Activated CD4-positive, alpha-beta T cell treated with anti-CD3 and anti-CD28 coated beads for 36 hours (primary cell): ENCODE measurements around the gene TECTA. TPM values are rescaled to one million over a fixed set of nuclear protein-coding genes. Genes with fewer than 3 reads are reported as not detected.
"Not testable (repeated sequence)": the region's sequence is repeated elsewhere in the genome, so short reads cannot be mapped to it uniquely, and the experiment has no call there.

ENCODE experiments used
- ATAC-seq: fragments of 200-7000 bp; cut with Tn5 transposase; one replicate; pipeline ENCODE4 v1.10.0; 2021; ENCODE audit warnings: mild to moderate bottlenecking, moderate library complexity
- CTCF ChIA-PET: fragments of 350-600 bp; sonication (Branson Sonifier 250); formaldehyde crosslinking; loops from one replicate; lab custom pipeline; 2021; ENCODE audit warnings: antibody characterized with exemption; lab: Charles Lee
- POLR2A ChIA-PET: fragments of 350-600 bp; sonication (Branson Sonifier 250); formaldehyde crosslinking; loops from one replicate; lab custom pipeline; 2021; ENCODE audit warnings: antibody characterized with exemption, inconsistent platforms; lab: Charles Lee
- DNase-seq: peaks from one replicate; pipeline ENCODE4 v3.0.0-alpha.2; 2020
- H3K27ac Mint-ChIP-seq: one replicate; pipeline ENCODE4 v1.8.0; 2021; ENCODE audit warnings: mixed read lengths
- H3K27me3 Mint-ChIP-seq: one replicate; pipeline ENCODE4 v1.8.0; 2021; ENCODE audit warnings: mixed read lengths
- H3K36me3 Mint-ChIP-seq: one replicate; pipeline ENCODE4 v1.8.0; 2021; ENCODE audit warnings: low read depth, mixed read lengths
- H3K4me1 Mint-ChIP-seq: one replicate; pipeline ENCODE4 v1.8.0; 2021; ENCODE audit warnings: mixed read lengths
- H3K4me3 Mint-ChIP-seq: one replicate; pipeline ENCODE4 v1.8.0; 2021; ENCODE audit warnings: mild to moderate bottlenecking, moderate library complexity, mixed read lengths
- H3K9me3 Mint-ChIP-seq: one replicate; pipeline ENCODE4 v1.8.0; 2021; ENCODE audit warnings: low read depth, mixed read lengths
- intact Hi-C, 2 experiments: fragments of 100-400 bp; cut with DNase I in 1 of 2; cut with micrococcal nuclease in 1 of 2; formaldehyde crosslinking; loops; one replicate each; pipeline versions ENCODE4 v1.14.2 to v1.15.1; 2022 to 2024; cut with DNase I, micrococcal nuclease
- total RNA-seq, 2 experiments: library from RNA; stranded (reverse); gene quantifications; one replicate each; pipeline ENCODE4 v1.2.3, GENCODE V29; 2021

Gene TECTA
- total RNA-seq, 2 experiments from 2014 or later, result 0.21 to 0.37 TPM

DNA sequence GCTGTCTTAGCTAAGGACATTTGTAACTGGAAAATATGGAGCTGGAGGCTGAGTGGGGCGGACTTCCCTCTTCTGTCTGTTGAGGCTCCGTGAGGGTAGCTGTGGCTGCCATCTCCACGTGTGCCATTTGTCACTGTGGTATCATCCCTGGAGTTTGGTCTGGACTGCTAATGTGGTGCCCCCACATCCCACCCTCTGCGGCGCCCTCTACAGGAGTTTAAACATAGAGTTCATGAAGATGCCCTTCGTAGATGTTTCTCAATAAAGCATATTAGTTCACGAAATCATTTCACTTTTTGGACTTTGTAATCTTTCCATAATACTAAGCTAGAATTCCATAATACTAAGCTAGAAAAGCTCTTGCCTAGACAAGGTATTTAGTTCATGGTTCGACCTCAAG, 52.4 kb downstream of the TECTA start:
- Mint-ChIP-seq H3K4me1 (no peaks in the 10 kb centered on the region), H3K36me3 (no peaks in the 10 kb centered on the region), H3K9me3 (no peaks in the 10 kb centered on the region), H3K27me3 (no peaks in the 10 kb centered on the region), H3K4me3 (no peak overlapping the region), H3K27ac (no peak overlapping the region)
- ChIA-PET POLR2A (no interaction called here), CTCF (interaction anchor here (0.8 to 2.0 kb wide), 2 partner anchors 41 to 115 kb away, joined by 3 to 10 read pairs; no protein-coding TSS in a partner anchor)
- intact Hi-C loops, result no loop called here
- ATAC-seq (no peak), DNase-seq (peak; percentile 8)

DNA sequence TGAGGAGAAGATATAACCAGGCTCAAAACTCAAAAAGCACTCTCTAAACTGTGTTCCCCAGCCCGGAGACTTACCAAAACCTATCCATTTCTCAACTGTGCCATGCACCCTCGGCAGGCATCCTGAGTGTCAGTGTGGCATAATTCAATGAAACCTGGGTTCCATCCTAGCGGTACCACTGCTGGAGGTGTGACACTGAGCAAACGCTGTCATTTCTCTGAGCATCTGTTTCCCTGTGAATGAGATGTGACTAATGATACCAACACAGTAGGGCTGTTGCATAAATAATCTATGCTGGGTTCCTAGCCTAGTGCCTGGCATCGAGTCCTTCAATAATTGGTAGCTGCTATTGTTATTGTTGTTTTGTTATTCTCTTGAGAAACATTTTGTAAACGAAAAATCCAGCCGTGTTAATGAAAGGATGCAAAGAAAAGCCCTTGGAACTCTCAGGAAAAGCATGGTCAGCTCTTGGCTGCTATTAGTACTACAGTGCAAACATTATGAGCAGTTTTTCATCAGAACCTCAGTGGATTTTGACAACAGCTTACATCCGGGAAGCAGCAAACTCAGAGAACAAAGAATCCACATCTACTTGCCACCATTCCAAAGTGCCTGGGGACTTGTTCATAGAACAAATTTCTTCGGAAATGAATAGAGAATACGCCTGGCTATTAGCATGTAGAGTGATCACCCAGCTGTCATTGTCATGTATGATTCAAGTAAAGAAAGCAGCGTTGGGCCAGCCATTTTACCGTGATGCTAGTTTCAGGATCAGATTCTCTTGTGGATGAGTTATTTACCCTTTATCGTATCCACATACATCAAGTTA, 53.7 kb downstream of the TECTA start:
- Mint-ChIP-seq H3K4me3 (no peak overlapping the region), H3K4me1 (no peaks in the 10 kb centered on the region), H3K9me3 (no peaks in the 10 kb centered on the region), H3K27ac (no peak overlapping the region), H3K36me3 (no peaks in the 10 kb centered on the region), H3K27me3 (no peaks in the 10 kb centered on the region)
- intact Hi-C loops, result no loop called here
- no peak for ATAC-seq
- ChIA-PET POLR2A (no interaction called here), CTCF (interaction anchor here (0.5 kb wide), 1 partner anchor 189 kb away, joined by 3 read pairs; no protein-coding TSS in a partner anchor)
- DNase-seq, result no peak

DNA sequence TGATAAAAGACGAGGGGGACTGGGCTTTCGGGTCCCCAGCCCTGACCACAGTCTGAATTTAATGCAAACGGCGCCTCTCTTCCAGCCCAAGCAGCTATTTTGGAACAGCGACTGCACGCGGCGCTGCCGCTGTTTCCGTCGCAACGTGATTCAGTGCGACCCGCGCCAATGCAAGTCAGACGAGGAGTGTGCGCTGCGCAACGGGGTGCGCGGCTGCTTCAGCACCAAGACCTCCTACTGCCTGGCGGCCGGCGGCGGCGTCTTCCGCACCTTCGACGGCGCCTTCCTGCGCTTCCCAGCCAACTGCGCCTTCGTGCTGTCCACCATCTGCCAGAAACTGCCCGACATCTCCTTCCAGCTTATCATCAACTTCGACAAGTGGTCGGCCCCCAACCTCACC, 56.7 kb downstream of the TECTA start:
- ATAC-seq (no peak), DNase-seq (no peak)
- intact Hi-C loops, result no loop called here
- Mint-ChIP-seq H3K4me1 (no peaks in the 10 kb centered on the region), H3K4me3 (no peak overlapping the region), H3K27ac (no peak overlapping the region), H3K9me3 (no peaks in the 10 kb centered on the region), H3K36me3 (no peaks in the 10 kb centered on the region), H3K27me3 (no peaks in the 10 kb centered on the region)
- ChIA-PET CTCF (interaction anchor here (1.0 kb wide), 1 partner anchor 8 kb away, joined by 3 read pairs; no protein-coding TSS in a partner anchor), POLR2A (no interaction called here)

DNA sequence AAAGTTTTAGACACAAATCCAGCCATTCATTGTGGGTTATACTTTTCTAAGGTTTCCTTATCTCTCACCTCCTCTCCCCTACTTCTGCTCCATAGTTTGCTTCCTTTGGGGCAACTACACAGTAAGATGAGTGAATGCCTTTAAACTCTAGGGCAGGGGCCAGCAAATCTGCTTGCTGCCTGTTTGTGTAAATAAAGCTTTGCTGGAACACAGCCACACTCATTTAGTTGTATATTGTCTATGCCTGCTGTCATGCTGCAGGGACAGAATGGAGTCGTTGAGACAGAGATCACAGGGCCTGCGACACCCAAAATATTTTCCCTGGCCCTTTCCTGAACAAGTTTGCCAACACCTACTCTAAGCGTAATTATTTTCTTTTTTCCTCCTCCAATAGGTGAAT, 58.7 kb downstream of the TECTA start:
- H3K36me3 Mint-ChIP-seq, result no peaks in the 10 kb centered on the region
- no peaks in the 10 kb centered on the region for H3K9me3 Mint-ChIP-seq
- no peak overlapping the region for H3K27ac Mint-ChIP-seq
- ChIA-PET CTCF (no interaction called here), POLR2A (no interaction called here)
- H3K4me3 Mint-ChIP-seq, result no peak overlapping the region
- no peaks in the 10 kb centered on the region for H3K27me3 Mint-ChIP-seq
- ATAC-seq (no peak), DNase-seq (no peak)
- intact Hi-C loops, result no loop called here
- peaks cover 4% of the 10 kb centered on the region for H3K4me1 Mint-ChIP-seq

DNA sequence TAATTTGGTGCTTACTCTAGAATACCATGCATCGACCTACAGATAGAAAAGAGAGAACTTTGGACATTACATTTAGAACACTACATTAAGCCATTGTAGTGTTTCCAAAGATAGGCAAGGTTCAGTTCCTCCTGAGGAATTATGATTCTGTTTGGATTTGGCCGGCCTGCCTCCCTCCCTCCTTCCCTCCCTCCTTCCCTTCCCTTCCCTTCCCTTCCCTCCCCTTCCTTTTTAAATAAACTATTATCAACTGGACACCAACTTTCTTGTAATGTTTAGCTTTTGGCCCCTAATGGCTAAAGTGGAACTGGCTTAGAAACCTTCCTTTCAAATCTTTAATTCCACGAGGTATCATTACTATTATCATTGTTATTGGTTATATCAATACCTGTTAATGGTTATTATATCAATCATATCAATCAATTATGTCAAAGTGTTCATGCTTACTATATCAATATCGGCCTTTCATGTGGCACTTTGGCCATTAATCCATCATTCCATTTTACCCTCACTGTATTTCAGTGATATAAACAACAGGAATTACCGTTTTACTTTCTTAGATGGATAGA, 60.4 kb downstream of the TECTA start:
- Mint-ChIP-seq H3K9me3 (no peaks in the 10 kb centered on the region), H3K4me3 (no peak overlapping the region), H3K27me3 (no peaks in the 10 kb centered on the region), H3K27ac (no peak overlapping the region), H3K36me3 (no peaks in the 10 kb centered on the region), H3K4me1 (peaks cover 4% of the 10 kb centered on the region)
- ChIA-PET CTCF (interaction anchor here (0.6 to 1.6 kb wide), 2 partner anchors 34 to 593 kb away, joined by 3 to 4 read pairs; no protein-coding TSS in a partner anchor), POLR2A (no interaction called here)
- intact Hi-C loops, result no loop called here
- DNase-seq (no peak), ATAC-seq (no peak)

DNA sequence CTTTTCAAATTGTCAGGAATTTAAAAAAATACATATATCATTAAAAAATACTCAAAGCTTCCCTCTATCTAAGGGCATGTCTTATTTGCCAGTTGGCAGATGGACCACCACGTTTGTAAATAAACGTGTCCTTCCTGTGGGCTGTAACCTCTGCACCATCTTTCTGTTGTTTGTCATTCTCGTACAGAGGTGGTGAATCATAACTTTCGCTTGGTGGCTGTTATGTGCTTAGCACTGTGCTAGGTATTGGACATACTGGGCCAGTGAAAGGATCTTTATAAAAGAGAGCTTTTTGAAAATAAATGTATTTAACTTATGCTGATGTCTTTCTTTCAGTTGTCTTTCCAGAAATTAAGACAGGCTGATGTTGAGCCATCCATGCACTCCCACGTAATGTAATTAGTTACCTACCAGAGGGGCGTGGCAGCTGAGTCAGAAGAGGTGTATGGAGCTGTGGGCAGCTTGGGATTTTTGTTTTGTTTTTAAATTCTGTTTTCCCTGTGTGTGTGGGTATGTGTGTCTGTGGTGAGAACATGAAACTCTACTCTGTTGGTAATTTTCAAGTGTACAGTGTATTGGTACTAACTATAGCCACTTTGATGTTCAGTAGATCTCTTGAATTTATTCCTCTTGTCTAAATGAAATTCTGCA, 62.7 kb downstream of the TECTA start:
- intact Hi-C loops, result no loop called here
- Mint-ChIP-seq H3K9me3 (no peaks in the 10 kb centered on the region), H3K4me3 (no peak overlapping the region), H3K27me3 (no peaks in the 10 kb centered on the region), H3K36me3 (no peaks in the 10 kb centered on the region), H3K27ac (no peak overlapping the region), H3K4me1 (peaks cover 4% of the 10 kb centered on the region)
- DNase-seq (peak; percentile 15), ATAC-seq (peak; percentile 91)
- ChIA-PET POLR2A (no interaction called here), CTCF (interaction anchor here (1.0 kb wide), 1 partner anchor 36 kb away, joined by 3 read pairs; no protein-coding TSS in a partner anchor)

DNA sequence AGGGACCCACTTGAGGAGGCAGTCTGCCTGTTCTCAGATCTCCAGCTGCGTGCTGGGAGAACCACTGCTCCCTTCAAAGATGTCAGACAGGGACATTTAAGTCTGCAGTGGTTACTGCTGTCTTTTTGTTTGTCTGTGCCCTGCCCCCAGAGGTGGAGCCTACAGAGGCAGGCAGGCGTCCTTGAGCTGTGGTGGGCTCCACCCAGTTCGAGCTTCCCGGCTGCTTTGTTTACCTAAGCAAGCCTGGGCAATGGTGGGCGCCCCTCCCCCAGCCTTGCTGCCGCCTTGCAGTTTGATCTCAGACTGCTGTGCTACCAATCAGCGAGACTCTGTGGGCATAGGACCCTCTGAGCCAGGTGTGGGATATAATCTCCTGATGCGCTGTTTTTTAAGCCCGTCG, 76.6 kb downstream of the TECTA start:
- H3K4me3 Mint-ChIP-seq, intact Hi-C loops, DNase-seq, H3K27me3 Mint-ChIP-seq, CTCF ChIA-PET, H3K27ac Mint-ChIP-seq, POLR2A ChIA-PET, H3K4me1 Mint-ChIP-seq, ATAC-seq: not testable (repeated sequence)
- peaks cover 13% of the 10 kb centered on the region for H3K36me3 Mint-ChIP-seq
- peaks cover 29% of the 10 kb centered on the region for H3K9me3 Mint-ChIP-seq

DNA sequence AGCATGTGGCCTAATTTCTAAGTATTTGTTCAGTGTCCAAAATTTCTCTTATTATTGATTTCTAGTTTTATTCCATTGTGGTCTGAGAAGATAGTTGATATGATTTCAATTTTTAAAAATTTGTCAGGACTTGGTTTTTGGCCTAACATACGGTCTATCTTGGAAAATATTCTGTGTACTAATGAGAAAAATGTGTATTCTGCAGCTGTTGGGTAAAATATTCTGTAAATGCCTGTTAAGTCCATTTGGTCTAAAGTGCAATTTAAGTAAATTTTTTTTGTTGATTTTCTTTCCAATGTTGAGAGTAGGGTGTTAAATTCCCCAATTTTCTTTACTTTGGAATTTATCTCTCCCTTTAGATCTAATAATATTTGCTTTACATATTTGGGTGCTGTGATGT, 78.3 kb downstream of the TECTA start:
- CTCF ChIA-PET, result no interaction called here

DNA sequence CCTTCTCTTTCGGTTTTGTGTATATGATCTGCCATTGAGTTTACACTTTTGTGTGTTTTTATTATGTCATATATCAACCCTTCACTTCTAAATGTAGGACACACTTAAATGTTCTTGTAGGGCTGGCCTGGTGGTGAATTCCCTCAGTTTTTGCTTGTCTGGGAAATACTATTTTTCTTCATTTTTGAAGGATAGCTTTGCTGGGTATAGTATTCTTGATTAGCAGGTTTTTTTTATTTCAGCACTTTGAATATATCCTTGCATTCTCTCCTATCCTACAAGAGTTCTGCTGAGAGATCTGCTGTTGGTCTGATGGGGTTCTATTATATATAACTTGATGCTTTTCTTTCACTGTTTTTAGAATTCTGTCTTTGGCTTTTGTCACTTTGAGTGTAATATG, 79.1 kb downstream of the TECTA start:
- CTCF ChIA-PET, result interaction anchor here (0.5 to 0.6 kb wide), 4 partner anchors 15 to 490 kb away, joined by 3 read pairs; no protein-coding TSS in a partner anchor

More for the DNA sequence above, 78.3 kb downstream of the TECTA start:
- POLR2A ChIA-PET, result no interaction called here
- H3K36me3 Mint-ChIP-seq, result peaks cover 13% of the 10 kb centered on the region
- H3K4me1 Mint-ChIP-seq, result no peaks in the 10 kb centered on the region
- no peak overlapping the region for H3K27ac Mint-ChIP-seq
- intact Hi-C loops, result no loop called here
- DNase-seq (no peak), ATAC-seq (no peak)
- peaks cover 2% of the 10 kb centered on the region for H3K27me3 Mint-ChIP-seq
- H3K4me3 Mint-ChIP-seq, result no peak overlapping the region
- H3K9me3 Mint-ChIP-seq, result peaks cover 29% of the 10 kb centered on the region

DNA sequence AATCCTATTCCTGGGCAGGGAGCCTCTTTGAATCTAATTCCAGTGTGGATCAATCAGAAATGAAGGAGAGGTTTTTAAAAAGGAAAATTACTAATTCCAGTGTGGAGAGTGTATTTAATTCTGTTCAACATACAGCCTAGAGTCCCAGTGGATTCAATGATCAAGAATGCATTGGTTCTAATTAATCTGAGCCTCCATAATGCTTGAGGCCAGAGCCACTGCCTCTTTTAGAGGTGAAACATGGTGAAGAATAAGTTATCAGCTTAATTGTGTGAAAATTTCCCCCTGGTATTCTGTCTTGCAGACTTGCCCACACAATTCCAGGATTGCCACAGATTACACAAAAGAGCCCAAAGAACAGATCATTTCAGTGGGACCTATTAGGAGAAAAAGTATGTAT, 87.7 kb downstream of the TECTA start:
- Mint-ChIP-seq H3K9me3 (no peaks in the 10 kb centered on the region), H3K4me3 (no peak overlapping the region), H3K27me3 (peaks cover 21% of the 10 kb centered on the region), H3K4me1 (no peaks in the 10 kb centered on the region), H3K36me3 (no peaks in the 10 kb centered on the region), H3K27ac (no peak overlapping the region)
- no peak for ATAC-seq
- CTCF ChIA-PET, result no interaction called here
- intact Hi-C loops, result no loop called here
- no peak for DNase-seq
- POLR2A ChIA-PET, result no interaction called here

More for the DNA sequence above, 79.1 kb downstream of the TECTA start:
- peaks cover 6% of the 10 kb centered on the region for H3K27me3 Mint-ChIP-seq
- no peak overlapping the region for H3K27ac Mint-ChIP-seq
- H3K4me1 Mint-ChIP-seq, result no peaks in the 10 kb centered on the region
- H3K4me3 Mint-ChIP-seq, result no peak overlapping the region
- peaks cover 13% of the 10 kb centered on the region for H3K36me3 Mint-ChIP-seq
- ATAC-seq (no peak), DNase-seq (no peak)
- intact Hi-C loops, result no loop called here
- POLR2A ChIA-PET, result no interaction called here
- H3K9me3 Mint-ChIP-seq, result peaks cover 29% of the 10 kb centered on the region

DNA sequence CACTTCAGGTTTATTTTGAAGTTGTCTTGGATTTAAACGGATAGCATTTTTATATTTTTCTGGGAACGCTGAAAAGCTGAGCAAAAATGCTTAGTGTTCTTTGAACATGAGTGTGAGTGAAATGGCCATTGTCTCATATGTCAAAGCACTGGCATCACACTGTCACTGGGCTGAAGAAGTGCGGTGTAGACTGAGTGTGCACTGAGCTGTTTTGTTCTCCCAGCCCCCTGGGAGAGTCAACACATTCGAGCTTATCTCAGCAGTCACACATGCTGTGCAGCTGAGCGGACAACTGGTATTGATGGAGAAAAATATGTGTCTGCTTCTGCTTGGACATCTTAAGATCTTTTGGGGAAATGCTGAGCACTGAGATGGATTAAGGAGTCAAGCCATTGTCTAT, 90.8 kb downstream of the TECTA start:
- Mint-ChIP-seq H3K4me3 (no peak overlapping the region), H3K4me1 (peaks cover 3% of the 10 kb centered on the region), H3K27me3 (peaks cover 23% of the 10 kb centered on the region), H3K27ac (no peak overlapping the region), H3K9me3 (no peaks in the 10 kb centered on the region), H3K36me3 (no peaks in the 10 kb centered on the region)
- ATAC-seq (no peak), DNase-seq (no peak)
- POLR2A ChIA-PET, result interaction anchor here (0.6 kb wide), 1 partner anchor 137 kb away, joined by 9 read pairs; no protein-coding TSS in a partner anchor
- CTCF ChIA-PET, result interaction anchor here (0.6 to 1.4 kb wide), 3 partner anchors 28 to 251 kb away, joined by 3 to 4 read pairs (median 3); no protein-coding TSS in a partner anchor
- intact Hi-C loops, result loop anchor here in 1 of 2 experiments (5.0 to 10.0 kb wide), 3 partner anchors 85 to 507 kb away; no protein-coding TSS in a partner anchor
